GM04504 (cell line): ENCODE results near the gene SCARF2.
"Not testable (repeated sequence)": the region's sequence is repeated elsewhere in the genome, so short reads cannot be mapped to it uniquely, and the experiment has no call there.

Experiments
- DNase-seq: peaks from one replicate; pipeline ENCODE4 v3.0.0-alpha.2; 2012; ENCODE audit warnings: low read depth

Gene SCARF2

GRCh38 chr22:20392365-20392881, 45.2 kb downstream of the SCARF2 start:
- not testable (repeated sequence) for DNase-seq

- DNase-seq, result no peak
Observed at GRCh38 chr22:20391222-20391621, 46.4 kb downstream of the SCARF2 start.

- no peak for DNase-seq
Observed at GRCh38 chr22:20390394-20390907, 47.2 kb downstream of the SCARF2 start.

- DNase-seq, result no peak
Observed at GRCh38 chr22:20389288-20389687, 48.3 kb downstream of the SCARF2 start.

GRCh38 chr22:20388200-20388599, 49.4 kb downstream of the SCARF2 start:
- DNase-seq, result no peak

- DNase-seq, result no peak
Observed at GRCh38 chr22:20386972-20387371, 50.7 kb downstream of the SCARF2 start.

GRCh38 chr22:20386336-20386735, 51.3 kb downstream of the SCARF2 start:
- no peak for DNase-seq

- DNase-seq, result no peak
Observed at GRCh38 chr22:20384865-20385264, 52.8 kb downstream of the SCARF2 start.

GRCh38 chr22:20384171-20384570, 53.5 kb downstream of the SCARF2 start:
- DNase-seq, result no peak

GRCh38 chr22:20383538-20383937, 54.1 kb downstream of the SCARF2 start:
- DNase-seq, result no peak

GRCh38 chr22:20380486-20380885, 57.1 kb downstream of the SCARF2 start:
- no peak for DNase-seq

- not testable (repeated sequence) for DNase-seq
Observed at GRCh38 chr22:20378684-20379083, 58.9 kb downstream of the SCARF2 start.

GRCh38 chr22:20378110-20378509, 59.5 kb downstream of the SCARF2 start:
- DNase-seq, result no peak

- not testable (repeated sequence) for DNase-seq
Observed at GRCh38 chr22:20376983-20377382, 60.6 kb downstream of the SCARF2 start.

GRCh38 chr22:20376281-20376680, 61.3 kb downstream of the SCARF2 start:
- DNase-seq, result not testable (repeated sequence)
